ENCODE results near the gene FBP2.
"Not testable (repeated sequence)": the region's sequence is repeated elsewhere in the genome, so short reads cannot be mapped to it uniquely, and the experiment has no call there.

FBP2 gene

DNA sequence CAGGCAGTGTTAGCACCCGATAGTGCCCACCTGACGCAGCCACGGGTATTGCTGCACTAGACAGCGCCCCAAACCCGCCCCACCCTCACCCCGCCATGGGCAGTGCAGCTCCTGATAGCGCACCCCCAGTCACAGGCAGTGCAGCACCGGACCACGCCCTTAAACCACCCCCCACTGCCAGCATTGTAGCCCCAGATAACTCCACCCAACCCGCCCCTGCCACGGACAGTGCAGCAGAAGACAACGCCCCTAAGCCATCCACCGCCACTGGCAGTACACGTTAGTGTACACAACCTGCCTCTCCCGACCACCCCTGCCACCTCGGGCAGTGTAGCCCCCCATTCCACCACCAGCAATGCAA lies 39.6 kb downstream of the FBP2 start:
- no peaks in the 10 kb centered on the region for H3K36me3 ChIP-seq (replicated peaks; ENCODE audit: low read depth, low read length)
- peaks cover 7% of the 10 kb centered on the region for H3K27me3 ChIP-seq (ENCODE audit: low read depth, low read length)
- H3K9ac ChIP-seq (ENCODE audit: low read length), result peak overlapping the region; percentile 70; the same call in 1 of the 2 replicates
- H3K9me3 ChIP-seq (ENCODE audit: insufficient read depth, low read length), result no peaks in the 10 kb centered on the region
- H3K4me3 ChIP-seq (ENCODE audit: low read length), result peak overlapping the region; percentile 81
- H4K20me1 ChIP-seq (ENCODE audit: insufficient read depth, low read length), result no peaks in the 10 kb centered on the region
- peaks cover 9% of the 10 kb centered on the region for H3K4me1 ChIP-seq (ENCODE audit: low read length)
- H3K27ac ChIP-seq (ENCODE audit: low read length), result no peak overlapping the region
- H3K4me2 ChIP-seq (ENCODE audit: low read length), result peak overlapping the region; percentile 74
- TF ChIP-seq EZH2phosphoT487 (IDR thresholded peaks at IDR 0.05; ENCODE audit: low read depth), result no peak
- TF ChIP-seq, protein P1, sequence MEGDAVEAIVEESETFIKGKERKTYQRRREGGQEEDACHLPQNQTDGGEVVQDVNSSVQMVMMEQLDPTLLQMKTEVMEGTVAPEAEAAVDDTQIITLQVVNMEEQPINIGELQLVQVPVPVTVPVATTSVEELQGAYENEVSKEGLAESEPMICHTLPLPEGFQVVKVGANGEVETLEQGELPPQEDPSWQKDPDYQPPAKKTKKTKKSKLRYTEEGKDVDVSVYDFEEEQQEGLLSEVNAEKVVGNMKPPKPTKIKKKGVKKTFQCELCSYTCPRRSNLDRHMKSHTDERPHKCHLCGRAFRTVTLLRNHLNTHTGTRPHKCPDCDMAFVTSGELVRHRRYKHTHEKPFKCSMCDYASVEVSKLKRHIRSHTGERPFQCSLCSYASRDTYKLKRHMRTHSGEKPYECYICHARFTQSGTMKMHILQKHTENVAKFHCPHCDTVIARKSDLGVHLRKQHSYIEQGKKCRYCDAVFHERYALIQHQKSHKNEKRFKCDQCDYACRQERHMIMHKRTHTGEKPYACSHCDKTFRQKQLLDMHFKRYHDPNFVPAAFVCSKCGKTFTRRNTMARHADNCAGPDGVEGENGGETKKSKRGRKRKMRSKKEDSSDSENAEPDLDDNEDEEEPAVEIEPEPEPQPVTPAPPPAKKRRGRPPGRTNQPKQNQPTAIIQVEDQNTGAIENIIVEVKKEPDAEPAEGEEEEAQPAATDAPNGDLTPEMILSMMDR (IDR thresholded peaks at IDR 0.05; ENCODE audit: low read depth, low read length), result no peak
- H2AFZ ChIP-seq (ENCODE audit: low read depth, low read length), result no peak overlapping the region; the same call in 1 of the 2 replicates
- no peaks in the 10 kb centered on the region for H3K79me2 ChIP-seq (ENCODE audit: low read length)

DNA sequence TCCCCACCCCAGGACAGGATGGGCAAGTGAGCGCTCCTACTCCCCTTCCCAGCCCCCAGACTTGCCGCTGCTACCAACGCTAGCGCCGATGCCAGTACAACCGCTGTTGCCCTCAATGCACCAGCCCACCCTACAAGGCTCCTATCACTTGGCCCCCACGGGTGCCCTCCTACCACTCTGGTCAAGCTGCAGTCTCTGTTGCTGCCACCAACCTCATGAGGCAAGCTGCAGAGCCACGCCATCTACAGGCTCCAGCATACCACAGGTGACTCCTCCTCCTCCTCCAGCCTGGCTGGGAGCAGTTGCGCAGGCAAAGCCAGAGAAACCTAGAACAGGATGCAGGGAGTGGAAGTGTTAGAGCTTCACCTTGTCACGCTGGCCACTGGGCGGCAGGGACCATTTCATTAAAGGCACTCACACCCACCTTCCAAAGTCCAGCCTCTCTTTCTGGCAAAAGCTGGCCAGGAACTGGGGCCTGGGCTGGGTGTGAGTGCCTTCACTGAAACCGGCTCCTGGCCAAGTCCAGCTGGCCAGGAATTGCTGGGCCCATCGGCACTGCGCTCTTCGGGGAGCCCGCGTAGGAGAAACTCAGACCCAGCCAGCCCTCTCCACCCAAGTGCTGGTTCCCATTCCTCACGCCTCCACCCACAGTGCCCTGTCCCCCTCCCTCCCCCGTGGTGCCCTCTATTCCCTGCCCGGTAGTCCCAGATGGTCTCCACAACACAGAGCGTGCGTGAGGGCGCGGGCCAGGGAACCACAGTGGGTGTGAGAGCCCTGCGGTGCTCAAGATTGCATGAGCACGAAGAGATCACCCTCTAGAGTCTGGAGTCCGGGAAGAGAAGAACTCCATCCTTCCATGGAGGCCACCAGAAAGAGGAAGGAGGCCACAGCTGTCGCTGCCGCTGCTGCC lies 40.3 kb downstream of the FBP2 start:
- H3K9me3 ChIP-seq (ENCODE audit: insufficient read depth, low read length), result no peaks in the 10 kb centered on the region
- TF ChIP-seq, protein P1 (IDR thresholded peaks at IDR 0.05; ENCODE audit: low read depth, low read length), result peak; percentile 30
- no peak for TF ChIP-seq EZH2phosphoT487 (IDR thresholded peaks at IDR 0.05; ENCODE audit: low read depth)
- no peak overlapping the region for H3K9ac ChIP-seq (ENCODE audit: low read length)
- peak overlapping the region; percentile 74 for H3K4me2 ChIP-seq (ENCODE audit: low read length)
- H3K36me3 ChIP-seq (replicated peaks; ENCODE audit: low read depth, low read length), result no peaks in the 10 kb centered on the region
- peaks cover 9% of the 10 kb centered on the region for H3K4me1 ChIP-seq (ENCODE audit: low read length)
- H3K79me2 ChIP-seq (ENCODE audit: low read length), result no peaks in the 10 kb centered on the region
- H3K27ac ChIP-seq (ENCODE audit: low read length), result no peak overlapping the region
- peaks cover 7% of the 10 kb centered on the region for H3K27me3 ChIP-seq (ENCODE audit: low read depth, low read length)
- no peaks in the 10 kb centered on the region for H4K20me1 ChIP-seq (ENCODE audit: insufficient read depth, low read length)
- no peak overlapping the region for H3K4me3 ChIP-seq (ENCODE audit: low read length)
- H2AFZ ChIP-seq (ENCODE audit: low read depth, low read length), result no peak overlapping the region

DNA sequence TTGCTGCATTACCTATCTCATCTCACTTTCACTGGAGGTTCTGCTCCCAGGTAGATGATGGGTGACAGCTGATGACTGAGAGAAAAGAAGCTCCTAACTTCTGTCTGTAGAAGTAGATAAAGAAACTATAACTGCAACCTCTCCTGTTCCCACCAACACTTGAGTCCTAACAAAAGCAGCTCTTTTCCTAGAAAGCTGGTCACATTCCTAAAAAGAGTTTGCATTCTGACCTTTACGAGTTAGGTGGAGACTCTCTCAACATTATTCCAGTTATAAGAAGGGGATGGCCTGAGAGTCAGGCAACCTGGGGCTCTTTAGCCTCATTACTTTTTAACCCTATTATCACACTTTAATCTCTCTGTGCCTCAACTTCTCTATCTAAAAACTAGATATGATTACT lies 47.7 kb downstream of the FBP2 start:
- no peaks in the 10 kb centered on the region for H3K79me2 ChIP-seq (ENCODE audit: low read length)
- no peak overlapping the region for H2AFZ ChIP-seq (ENCODE audit: low read depth, low read length)
- H3K4me2 ChIP-seq (ENCODE audit: low read length), result no peak overlapping the region
- H3K9me3 ChIP-seq (ENCODE audit: insufficient read depth, low read length), result no peaks in the 10 kb centered on the region
- H3K4me3 ChIP-seq (ENCODE audit: low read length), result no peak overlapping the region
- no peaks in the 10 kb centered on the region for H3K4me1 ChIP-seq (ENCODE audit: low read length)
- H3K27ac ChIP-seq (ENCODE audit: low read length), result no peak overlapping the region
- H3K27me3 ChIP-seq (ENCODE audit: low read depth, low read length), result no peaks in the 10 kb centered on the region
- no peaks in the 10 kb centered on the region for H4K20me1 ChIP-seq (ENCODE audit: insufficient read depth, low read length)
- H3K9ac ChIP-seq (ENCODE audit: low read length), result no peak overlapping the region
- no peaks in the 10 kb centered on the region for H3K36me3 ChIP-seq (replicated peaks; ENCODE audit: low read depth, low read length)
- TF ChIP-seq, protein P1 (IDR thresholded peaks at IDR 0.05; ENCODE audit: low read depth, low read length), result no peak
- no peak for TF ChIP-seq EZH2phosphoT487 (IDR thresholded peaks at IDR 0.05; ENCODE audit: low read depth)

DNA sequence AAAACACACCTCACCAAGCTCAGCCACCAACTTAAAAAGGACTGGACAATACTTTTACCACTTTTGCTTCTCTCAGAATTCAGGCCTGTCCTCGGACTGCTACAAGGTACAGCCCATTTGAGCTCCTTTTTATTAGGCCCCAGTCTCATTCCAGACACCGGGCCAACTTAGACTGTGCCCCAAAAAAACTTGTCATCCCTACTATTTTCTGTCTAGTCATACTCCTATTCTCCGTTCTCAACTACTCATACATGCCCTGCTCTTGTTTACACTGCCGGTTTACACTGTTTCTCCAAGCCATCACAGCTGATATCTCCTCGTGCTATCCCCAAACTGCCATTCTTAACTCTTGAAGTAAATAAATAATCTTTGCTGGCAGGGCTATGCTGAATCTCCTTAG lies 49.3 kb downstream of the FBP2 start:
- H3K27me3 ChIP-seq (ENCODE audit: low read depth, low read length); H4K20me1 ChIP-seq (ENCODE audit: insufficient read depth, low read length); H3K4me1 ChIP-seq (ENCODE audit: low read length); H3K36me3 ChIP-seq (replicated peaks; ENCODE audit: low read depth, low read length); H2AFZ ChIP-seq (ENCODE audit: low read depth, low read length); H3K79me2 ChIP-seq (ENCODE audit: low read length); H3K27ac ChIP-seq (ENCODE audit: low read length); H3K9me3 ChIP-seq (ENCODE audit: insufficient read depth, low read length); H3K9ac ChIP-seq (ENCODE audit: low read length); H3K4me3 ChIP-seq (ENCODE audit: low read length); H3K4me2 ChIP-seq (ENCODE audit: low read length): not testable (repeated sequence)

Measured in OCI-LY3 (cell line).